HG03066 (cell line): Measurements from ENCODE around the gene ULK1.
"Not testable (repeated sequence)": the region's sequence is repeated elsewhere in the genome, so short reads cannot be mapped to it uniquely, and the experiment has no call there.

ENCODE experiments used
- ATAC-seq: cut with Tn5 transposase; IDR thresholded peaks from one replicate; pipeline ENCODE4 v1.9.1; 2021; ENCODE audit warnings: low read depth; ENCODE audit not compliant: unreplicated experiment

ULK1 gene

GRCh38 chr12:131939007-131939406 is 44.6 kb downstream of the ULK1 start:
- no peak for ATAC-seq

- no peak for ATAC-seq
These were observed 45.7 kb downstream of the ULK1 start for GRCh38 chr12:131940141-131940547.

GRCh38 chr12:131941116-131941986 is 46.9 kb downstream of the ULK1 start:
- no peak for ATAC-seq

GRCh38 chr12:131941987-131942341 is 47.5 kb downstream of the ULK1 start:
- no peak for ATAC-seq

GRCh38 chr12:131942671-131943070 is 48.2 kb downstream of the ULK1 start:
- ATAC-seq, result no peak

GRCh38 chr12:131943389-131943788 is 49.0 kb downstream of the ULK1 start:
- no peak for ATAC-seq

- ATAC-seq, result no peak
These were observed 49.5 kb downstream of the ULK1 start for GRCh38 chr12:131943876-131944275.

GRCh38 chr12:131944601-131945251 is 50.3 kb downstream of the ULK1 start:
- ATAC-seq, result no peak

- ATAC-seq, result no peak
These were observed 52.3 kb downstream of the ULK1 start for GRCh38 chr12:131946757-131947156.

- ATAC-seq, result no peak
These were observed 53.1 kb downstream of the ULK1 start for GRCh38 chr12:131947482-131948027.

- no peak for ATAC-seq
These were observed 53.8 kb downstream of the ULK1 start for GRCh38 chr12:131948166-131948712.

GRCh38 chr12:131948713-131949430 is 54.5 kb downstream of the ULK1 start:
- ATAC-seq, result not testable (repeated sequence)

- peak; percentile 87 for ATAC-seq
These were observed 55.2 kb downstream of the ULK1 start, which contains the start of gene EP400 for GRCh38 chr12:131949431-131950181. EP400 (plus strand) TSS chr12:131949942; CDS start chr12:131960620, 10,678 bp downstream.

- ATAC-seq, result peak; percentile 30
These were observed 55.9 kb downstream of the ULK1 start for GRCh38 chr12:131950182-131950913.

GRCh38 chr12:131953810-131954209 is 59.4 kb downstream of the ULK1 start:
- ATAC-seq, result not testable (repeated sequence)

GRCh38 chr12:131954460-131954859 is 60.0 kb downstream of the ULK1 start:
- not testable (repeated sequence) for ATAC-seq

- ATAC-seq, result no peak
These were observed 64.7 kb downstream of the ULK1 start for GRCh38 chr12:131959116-131959515.

GRCh38 chr12:131959641-131960589 is 65.5 kb downstream of the ULK1 start:
- ATAC-seq, result no peak
